ENCODE data around the gene JUND. TPM values are rescaled to one million over a fixed set of nuclear protein-coding genes. Genes with fewer than 3 reads are reported as not detected.

JUND gene
- total and polyA plus RNA-seq, 2 of the 8 experiments (the other 6 are each of a cell fraction or from before 2014, with no cell fraction given): 54.0 to 77.5 TPM

DNA sequence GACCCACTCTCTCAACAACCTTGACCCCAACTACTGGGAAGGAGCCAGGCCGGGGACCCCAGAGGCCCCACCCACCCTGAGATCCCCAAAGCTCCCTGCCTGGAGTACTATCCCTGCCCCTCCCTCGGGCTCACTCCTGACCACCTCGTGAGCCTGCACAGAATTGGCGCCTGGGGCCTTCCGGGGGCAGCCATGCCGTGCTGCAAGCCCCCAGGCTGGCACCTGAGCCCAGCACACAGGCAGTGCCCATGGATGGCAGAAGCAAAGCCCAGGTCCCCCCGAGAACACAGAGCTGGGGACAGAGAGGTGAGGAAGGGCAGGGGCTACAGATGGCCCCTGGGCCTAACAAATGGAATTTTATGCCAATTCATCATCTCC, 27.5 kb upstream of the JUND start:
- POLR2A ChIA-PET (ENCODE audit: partially characterized antibody): interaction anchor here (0.6 to 2.6 kb wide), 4 partner anchors 8 to 28 kb away, joined by 3 to 6 read pairs (median 6); partner anchors contain the start of genes JUND and LSM4
- CTCF ChIA-PET (ENCODE audit: partially characterized antibody): interaction anchor here (0.8 to 2.6 kb wide), 4 partner anchors 10 to 36 kb away, joined by 4 to 18 read pairs (median 5); partner anchors contain the start of gene LSM4
- no peak overlapping the region for H2BK5ac ChIP-seq (ENCODE audit: low read depth, low read length)
- H3K9me3 ChIP-seq (ENCODE audit: insufficient read depth in 2 of 2, low read depth in 1 of 2, low read length in 1 of 2): no peaks in the 10 kb centered on the region
- H3K9ac ChIP-seq (replicated peaks in 1 of 4; ENCODE audit: extremely low read depth in 1 of 4, low read depth in 3 of 4, low read length in 3 of 4): no peak overlapping the region
- 89% methylated on average over 4 of the region's 7 CpGs; no CpG with 5 or more reads in 1 of the 2 experiments for WGBS, 2 experiments (ENCODE audit: extremely low coverage in 1 of 2, insufficient coverage in 1 of 2, insufficient read length in 1 of 2, insufficient replicate concordance in 2 of 2, low coverage in 1 of 2, low lambda C conversion rate in 2 of 2, missing lambda C conversion rate in 1 of 2)
- no peak overlapping the region for H4K91ac ChIP-seq (replicated peaks; ENCODE audit: insufficient read length, low read length)
- H3K56ac ChIP-seq (replicated peaks; ENCODE audit: insufficient read length, low read depth, low read length): no peak overlapping the region
- no peak overlapping the region for H3K4ac ChIP-seq (replicated peaks; ENCODE audit: insufficient read length, low read depth, low read length)
- H2BK15ac ChIP-seq (ENCODE audit: low read length): no peak overlapping the region
- H2BK12ac ChIP-seq (ENCODE audit: low read depth, low read length): no peak overlapping the region
- no peak overlapping the region for H3K18ac ChIP-seq (ENCODE audit: extremely low read depth, low read length)
- H3K4me1 ChIP-seq (replicated peaks in 1 of 4; ENCODE audit: control insufficient read depth in 3 of 4, insufficient read depth in 4 of 4, low read length in 3 of 4): peaks cover 0 to 17% (median 9%) of the 10 kb centered on the region in 4 experiments; a peak in 6 of 7 replicates
- DNase-seq (ENCODE audit: low read depth in 1 of 2, low spot score in 2 of 2) (no peak), FAIRE-seq (no peak)
- no peaks in the 10 kb centered on the region; the same call in 1 of the 2 replicates for H3K79me1 ChIP-seq (ENCODE audit: low read depth, low read length)
- H3K4me2 ChIP-seq (ENCODE audit: insufficient read depth in 1 of 2, low read depth in 2 of 2, low read length in 2 of 2): no peak overlapping the region
- H2BK20ac ChIP-seq (ENCODE audit: low read length): no peak overlapping the region
- H3K27me3 ChIP-seq (replicated peaks in 1 of 4; ENCODE audit: control insufficient read depth in 3 of 4, extremely low read depth in 1 of 4, insufficient read depth in 3 of 4, low read length in 3 of 4): no peaks in the 10 kb centered on the region
- no peak overlapping the region for H4K5ac ChIP-seq (ENCODE audit: insufficient read length, low read depth, low read length)
- no peak overlapping the region for H3K14ac ChIP-seq (ENCODE audit: insufficient read length)
- H2BK120ac ChIP-seq (replicated peaks; ENCODE audit: low read depth, low read length): no peak overlapping the region
- no peak overlapping the region for H4K8ac ChIP-seq (ENCODE audit: extremely low read depth, insufficient read depth, low read length)
- H2AK5ac ChIP-seq (ENCODE audit: low read depth, low read length): no peak overlapping the region
- H3K23me2 ChIP-seq (ENCODE audit: low read depth, low read length): peaks cover 5% of the 10 kb centered on the region; the same call in 1 of the 2 replicates
- H3K4me3 ChIP-seq (ENCODE audit: extremely low read depth in 1 of 4, insufficient read depth in 2 of 4, low read depth in 3 of 4, low read length in 4 of 4): no peak overlapping the region
- peaks cover 13 to 63% (median 43%) of the 10 kb centered on the region in 4 experiments for H3K36me3 ChIP-seq (ENCODE audit: control insufficient read depth in 2 of 4, insufficient read depth in 4 of 4, low read length in 3 of 4)
- H4K20me1 ChIP-seq (replicated peaks in 1 of 2; ENCODE audit: control insufficient read depth in 1 of 2, insufficient read depth in 2 of 2, low read length in 2 of 2): peaks cover 0 to 8% of the 10 kb centered on the region in 2 experiments
- H2AFZ ChIP-seq (ENCODE audit: low read length): no peak overlapping the region
- no peak overlapping the region for H3K23ac ChIP-seq (ENCODE audit: insufficient read length)
- H3K79me2 ChIP-seq (ENCODE audit: control insufficient read depth in 1 of 2, insufficient read depth in 2 of 2, low read length in 2 of 2): peaks cover 0 to 4% of the 10 kb centered on the region in 2 experiments; a peak in 1 of 4 replicates
- no peak overlapping the region for H3K27ac ChIP-seq (ENCODE audit: low read depth, low read length)
- TF ChIP-seq RBBP5 (IDR thresholded peaks at IDR 0.05; ENCODE audit: borderline replicate concordance, low read depth, low read length): no peak
- no peak for TF ChIP-seq JUN (IDR thresholded peaks at IDR 0.05; ENCODE audit: low read depth, low read length)
- TF ChIP-seq SIRT6 (IDR thresholded peaks at IDR 0.05; ENCODE audit: low read length): no peak
- no peak for TF ChIP-seq GTF2F1 (IDR thresholded peaks at IDR 0.05; ENCODE audit: borderline replicate concordance, low read depth, low read length)
- no peak for TF ChIP-seq EP300 (IDR thresholded peaks at IDR 0.05; ENCODE audit: borderline replicate concordance in 1 of 2, low read depth in 2 of 2, low read length in 2 of 2)
- no peak for TF ChIP-seq GABPA (IDR thresholded peaks at IDR 0.05; ENCODE audit: borderline replicate concordance, insufficient read depth, low read length)
- TF ChIP-seq PHF8 (conservative IDR thresholded peaks at IDR 0.05; ENCODE audit: low read depth, low read length): no peak
- no peak for TF ChIP-seq HDAC2 (IDR thresholded peaks at IDR 0.05; ENCODE audit: borderline replicate concordance in 1 of 2, low read depth in 2 of 2, low read length in 2 of 2)
- no peak for TF ChIP-seq JUND (IDR thresholded peaks at IDR 0.05; ENCODE audit: low read length)
- no peak for TF ChIP-seq SUZ12 (IDR thresholded peaks at IDR 0.05; ENCODE audit: low read length)
- TF ChIP-seq KDM4A (IDR thresholded peaks at IDR 0.05; ENCODE audit: low read depth, low read length, severe bottlenecking): no peak
- TF ChIP-seq MAFK (IDR thresholded peaks at IDR 0.05; ENCODE audit: low read depth, low read length): no peak
- TF ChIP-seq SIX5 (IDR thresholded peaks at IDR 0.05; ENCODE audit: low read depth, low read length): no peak

All from H1 (cell line).